ENCODE results near the gene OSTM1.
A peak's percentile ranks its signal among the peaks of the same experiment; 100 is the strongest.

OSTM1 gene, protein sequence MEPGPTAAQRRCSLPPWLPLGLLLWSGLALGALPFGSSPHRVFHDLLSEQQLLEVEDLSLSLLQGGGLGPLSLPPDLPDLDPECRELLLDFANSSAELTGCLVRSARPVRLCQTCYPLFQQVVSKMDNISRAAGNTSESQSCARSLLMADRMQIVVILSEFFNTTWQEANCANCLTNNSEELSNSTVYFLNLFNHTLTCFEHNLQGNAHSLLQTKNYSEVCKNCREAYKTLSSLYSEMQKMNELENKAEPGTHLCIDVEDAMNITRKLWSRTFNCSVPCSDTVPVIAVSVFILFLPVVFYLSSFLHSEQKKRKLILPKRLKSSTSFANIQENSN

DNA sequence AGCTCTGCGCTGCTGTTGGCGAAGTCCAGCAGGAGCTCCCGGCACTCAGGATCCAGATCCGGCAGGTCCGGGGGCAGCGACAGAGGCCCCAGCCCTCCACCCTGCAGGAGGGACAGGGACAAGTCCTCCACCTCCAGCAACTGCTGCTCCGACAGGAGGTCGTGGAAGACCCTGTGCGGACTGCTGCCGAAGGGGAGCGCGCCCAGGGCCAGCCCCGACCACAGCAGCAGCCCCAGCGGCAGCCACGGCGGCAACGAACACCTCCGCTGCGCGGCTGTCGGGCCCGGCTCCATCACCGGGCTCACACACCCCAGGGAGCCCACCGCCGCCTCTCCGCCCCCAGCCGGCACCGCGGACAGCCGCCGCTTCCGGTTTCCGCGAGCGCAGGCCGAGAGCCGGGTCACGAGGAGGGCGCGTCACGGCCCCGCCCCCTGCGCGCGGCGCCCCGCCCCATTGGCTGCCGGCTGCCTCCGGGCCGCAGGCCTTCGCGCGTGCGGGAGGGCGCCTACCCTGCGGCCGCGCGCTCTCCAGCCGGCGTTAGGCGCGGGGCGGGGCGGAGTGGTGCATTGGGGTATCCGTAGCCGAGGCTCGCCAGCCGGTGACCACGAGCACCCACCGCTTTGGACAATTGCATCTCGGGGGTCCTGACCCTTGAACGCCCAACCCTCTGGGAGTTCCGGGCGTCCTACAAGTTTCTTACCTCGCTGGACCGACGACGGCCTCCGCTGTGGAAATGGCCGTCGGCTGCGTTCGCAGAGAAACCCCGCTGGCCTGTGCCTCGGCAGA is at the start of gene OSTM1:
Gene OSTM1 (minus strand): TSS at position 383 of the 786 bp plus-strand sequence. CDS start 90 bp downstream, at position 293.
- Histone ChIP-seq H3K4me3 (ENCODE audit: low read depth in 1 of 2, low read length in 2 of 2) (peak within 1 kb of the TSS; percentile 88 to 98), H3K27ac (ENCODE audit: low read depth, low read length) (peak within 1 kb of the TSS; percentile 67), H3K4me1 (ENCODE audit: control insufficient read depth in 1 of 2, insufficient read depth in 2 of 2, low read length in 2 of 2) (peaks cover 9 to 16% of the 10 kb centered on the region in 2 donors), H3K27me3 (ENCODE audit: control insufficient read depth in 1 of 2, insufficient read depth in 2 of 2, low read length in 2 of 2) (no peaks in the 10 kb centered on the region), H3K9me3 (ENCODE audit: control insufficient read depth in 1 of 2, low read length in 2 of 2) (no peaks in the 10 kb centered on the region), H3K9ac (ENCODE audit: low read depth in 1 of 2, low read length in 2 of 2) (peak within 1 kb of the TSS; percentile 90 to 99), H3K36me3 (ENCODE audit: control insufficient read depth in 1 of 2, insufficient read depth in 2 of 2, low read length in 2 of 2) (no peaks in the 10 kb centered on the region)

DNA sequence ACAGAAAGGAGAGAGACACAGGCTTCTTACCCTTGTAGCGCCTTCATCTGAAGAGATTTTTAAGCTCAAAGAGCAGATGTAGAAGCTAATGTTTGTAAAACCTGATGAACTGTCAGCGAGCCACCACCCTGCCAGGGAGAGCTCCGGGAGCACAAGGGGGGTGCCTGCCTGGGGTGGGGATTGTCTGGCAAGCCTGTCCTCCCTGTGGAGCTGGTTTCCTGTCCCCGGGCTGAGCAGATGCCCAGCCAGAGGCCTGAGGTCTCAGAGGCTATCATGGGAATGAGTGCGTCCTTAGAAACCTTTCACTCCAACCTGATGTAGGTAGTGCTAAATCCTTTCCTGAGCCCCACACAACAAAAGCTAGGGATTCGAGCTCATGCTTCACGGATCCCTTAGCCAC is 49.4 kb upstream of the OSTM1 start:
- H3K9me3 ChIP-seq (ENCODE audit: control insufficient read depth in 1 of 2, low read length in 2 of 2), result no peaks in the 10 kb centered on the region
- no peak overlapping the region for H3K27ac ChIP-seq (ENCODE audit: low read depth, low read length)
- H3K9ac ChIP-seq (ENCODE audit: low read depth in 1 of 2, low read length in 2 of 2), result no peak overlapping the region
- peaks cover 47 to 88% of the 10 kb centered on the region in 2 donors for H3K27me3 ChIP-seq (ENCODE audit: control insufficient read depth in 1 of 2, insufficient read depth in 2 of 2, low read length in 2 of 2)
- no peak overlapping the region for H3K4me3 ChIP-seq (ENCODE audit: low read depth in 1 of 2, low read length in 2 of 2)
- no peaks in the 10 kb centered on the region for H3K36me3 ChIP-seq (ENCODE audit: control insufficient read depth in 1 of 2, insufficient read depth in 2 of 2, low read length in 2 of 2)
- peaks cover 6% of the 10 kb centered on the region in 2 donors for H3K4me1 ChIP-seq (ENCODE audit: control insufficient read depth in 1 of 2, insufficient read depth in 2 of 2, low read length in 2 of 2)

DNA sequence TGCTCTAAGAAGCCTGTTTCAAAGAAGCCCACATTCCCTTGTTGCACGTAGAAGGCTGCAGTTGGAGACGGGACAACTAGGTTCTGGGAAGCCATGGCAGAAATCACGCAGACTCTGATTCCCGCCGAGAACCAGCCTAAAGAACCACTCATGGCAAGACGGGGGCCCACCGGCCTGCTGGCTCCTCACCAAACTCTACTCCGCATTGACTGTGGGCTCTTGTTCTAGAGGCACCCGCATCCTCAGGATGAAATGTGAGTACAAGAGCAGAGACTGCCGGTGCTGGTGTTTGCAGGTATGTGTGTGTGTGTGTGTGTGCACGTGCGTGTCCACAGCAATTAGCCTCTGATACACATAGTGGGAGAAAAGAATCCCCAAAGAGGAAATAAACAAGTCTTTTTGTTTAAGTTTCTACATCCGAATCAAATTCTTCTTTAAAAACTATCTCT is 49.0 kb upstream of the OSTM1 start:
- peaks cover 51 to 88% of the 10 kb centered on the region in 2 donors for H3K27me3 ChIP-seq (ENCODE audit: control insufficient read depth in 1 of 2, insufficient read depth in 2 of 2, low read length in 2 of 2)

DNA sequence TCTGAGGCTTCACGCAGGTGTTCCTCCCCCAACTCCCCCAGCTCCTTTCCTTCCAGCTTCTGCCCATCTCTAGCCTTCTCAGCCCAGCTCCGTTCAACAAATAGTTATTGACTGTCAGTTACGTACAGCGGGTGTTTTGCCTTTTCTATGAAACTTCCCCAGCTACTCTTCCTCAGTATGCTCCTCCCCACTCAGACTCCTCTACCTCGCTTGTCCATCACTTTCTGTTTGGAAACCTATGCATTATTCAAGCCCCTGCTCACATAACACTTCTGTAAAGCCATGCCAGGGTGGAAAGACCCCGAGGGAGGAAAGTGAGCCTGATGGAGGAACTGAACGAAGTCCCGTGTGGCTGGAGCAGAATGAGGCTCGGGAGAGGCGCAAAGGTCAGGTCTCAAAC is 47.1 kb upstream of the OSTM1 start:
- H3K27ac ChIP-seq (ENCODE audit: low read depth, low read length), result no peak overlapping the region
- H3K4me3 ChIP-seq (ENCODE audit: low read depth in 1 of 2, low read length in 2 of 2), result no peak overlapping the region
- H3K36me3 ChIP-seq (ENCODE audit: control insufficient read depth in 1 of 2, insufficient read depth in 2 of 2, low read length in 2 of 2), result no peaks in the 10 kb centered on the region
- H3K27me3 ChIP-seq (ENCODE audit: control insufficient read depth in 1 of 2, insufficient read depth in 2 of 2, low read length in 2 of 2), result peaks cover 59 to 96% of the 10 kb centered on the region in 2 donors
- H3K9ac ChIP-seq (ENCODE audit: low read depth in 1 of 2, low read length in 2 of 2), result no peak overlapping the region
- no peaks in the 10 kb centered on the region for H3K9me3 ChIP-seq (ENCODE audit: control insufficient read depth in 1 of 2, low read length in 2 of 2)
- peaks cover 20 to 24% of the 10 kb centered on the region in 2 donors for H3K4me1 ChIP-seq (ENCODE audit: control insufficient read depth in 1 of 2, insufficient read depth in 2 of 2, low read length in 2 of 2)

More for the DNA sequence above, 49.0 kb upstream of the OSTM1 start:
- Histone ChIP-seq H3K9ac (ENCODE audit: low read depth in 1 of 2, low read length in 2 of 2) (no peak overlapping the region), H3K4me1 (ENCODE audit: control insufficient read depth in 1 of 2, insufficient read depth in 2 of 2, low read length in 2 of 2) (peaks cover 11% of the 10 kb centered on the region in 2 donors), H3K27ac (ENCODE audit: low read depth, low read length) (no peak overlapping the region), H3K4me3 (ENCODE audit: low read depth in 1 of 2, low read length in 2 of 2) (no peak overlapping the region), H3K36me3 (ENCODE audit: control insufficient read depth in 1 of 2, insufficient read depth in 2 of 2, low read length in 2 of 2) (no peaks in the 10 kb centered on the region), H3K9me3 (ENCODE audit: control insufficient read depth in 1 of 2, low read length in 2 of 2) (no peaks in the 10 kb centered on the region)

DNA sequence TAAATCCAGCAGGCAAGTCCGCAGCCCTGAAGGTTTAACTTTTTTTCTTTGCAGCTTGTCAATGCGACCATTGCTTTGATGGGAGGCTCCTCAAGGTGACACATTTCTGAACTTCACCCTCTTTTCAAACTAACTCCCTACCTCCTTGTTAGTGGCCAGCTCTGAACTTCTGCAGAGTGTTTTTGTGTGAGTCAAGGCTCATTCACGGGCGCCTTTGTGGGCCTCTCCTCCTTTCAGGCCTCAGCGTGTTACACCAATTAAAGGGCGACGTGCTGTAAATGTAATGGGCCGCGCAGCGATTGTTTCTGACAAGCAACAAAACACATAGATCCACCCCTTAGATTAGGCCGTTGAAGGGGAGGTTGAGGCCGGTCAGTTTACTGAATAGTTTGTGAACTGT is 45.8 kb upstream of the OSTM1 start:
- Histone ChIP-seq H3K9ac (ENCODE audit: low read depth in 1 of 2, low read length in 2 of 2) (no peak overlapping the region), H3K27me3 (ENCODE audit: control insufficient read depth in 1 of 2, insufficient read depth in 2 of 2, low read length in 2 of 2) (peaks cover 72 to 97% of the 10 kb centered on the region in 2 donors), H3K9me3 (ENCODE audit: control insufficient read depth in 1 of 2, low read length in 2 of 2) (no peaks in the 10 kb centered on the region), H3K36me3 (ENCODE audit: control insufficient read depth in 1 of 2, insufficient read depth in 2 of 2, low read length in 2 of 2) (no peaks in the 10 kb centered on the region), H3K4me1 (ENCODE audit: control insufficient read depth in 1 of 2, insufficient read depth in 2 of 2, low read length in 2 of 2) (peaks cover 26 to 33% of the 10 kb centered on the region in 2 donors), H3K27ac (ENCODE audit: low read depth, low read length) (no peak overlapping the region), H3K4me3 (ENCODE audit: low read depth in 1 of 2, low read length in 2 of 2) (no peak overlapping the region)

DNA sequence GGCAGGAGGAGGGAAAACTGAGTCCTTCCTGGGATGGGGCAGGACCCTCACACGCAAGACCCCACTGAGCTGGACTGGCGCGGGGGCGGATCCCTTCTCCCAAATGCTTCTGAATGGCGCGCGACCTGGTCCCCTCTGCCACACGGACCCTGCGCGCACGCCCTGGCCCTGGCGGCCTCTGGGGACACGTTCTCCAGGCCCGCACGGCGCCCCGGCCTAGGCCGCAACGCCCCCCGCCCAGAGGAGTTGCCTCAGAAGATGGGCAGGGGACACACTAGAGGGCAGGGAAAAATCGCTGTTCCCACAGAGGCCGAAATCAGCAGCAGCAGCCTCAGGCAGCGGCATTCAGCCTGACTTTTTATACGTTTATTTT is 45.2 kb upstream of the OSTM1 start:
- Histone ChIP-seq H3K27me3 (ENCODE audit: control insufficient read depth in 1 of 2, insufficient read depth in 2 of 2, low read length in 2 of 2) (peaks cover 78 to 97% of the 10 kb centered on the region in 2 donors), H3K4me3 (ENCODE audit: low read depth in 1 of 2, low read length in 2 of 2) (no peak overlapping the region)

DNA sequence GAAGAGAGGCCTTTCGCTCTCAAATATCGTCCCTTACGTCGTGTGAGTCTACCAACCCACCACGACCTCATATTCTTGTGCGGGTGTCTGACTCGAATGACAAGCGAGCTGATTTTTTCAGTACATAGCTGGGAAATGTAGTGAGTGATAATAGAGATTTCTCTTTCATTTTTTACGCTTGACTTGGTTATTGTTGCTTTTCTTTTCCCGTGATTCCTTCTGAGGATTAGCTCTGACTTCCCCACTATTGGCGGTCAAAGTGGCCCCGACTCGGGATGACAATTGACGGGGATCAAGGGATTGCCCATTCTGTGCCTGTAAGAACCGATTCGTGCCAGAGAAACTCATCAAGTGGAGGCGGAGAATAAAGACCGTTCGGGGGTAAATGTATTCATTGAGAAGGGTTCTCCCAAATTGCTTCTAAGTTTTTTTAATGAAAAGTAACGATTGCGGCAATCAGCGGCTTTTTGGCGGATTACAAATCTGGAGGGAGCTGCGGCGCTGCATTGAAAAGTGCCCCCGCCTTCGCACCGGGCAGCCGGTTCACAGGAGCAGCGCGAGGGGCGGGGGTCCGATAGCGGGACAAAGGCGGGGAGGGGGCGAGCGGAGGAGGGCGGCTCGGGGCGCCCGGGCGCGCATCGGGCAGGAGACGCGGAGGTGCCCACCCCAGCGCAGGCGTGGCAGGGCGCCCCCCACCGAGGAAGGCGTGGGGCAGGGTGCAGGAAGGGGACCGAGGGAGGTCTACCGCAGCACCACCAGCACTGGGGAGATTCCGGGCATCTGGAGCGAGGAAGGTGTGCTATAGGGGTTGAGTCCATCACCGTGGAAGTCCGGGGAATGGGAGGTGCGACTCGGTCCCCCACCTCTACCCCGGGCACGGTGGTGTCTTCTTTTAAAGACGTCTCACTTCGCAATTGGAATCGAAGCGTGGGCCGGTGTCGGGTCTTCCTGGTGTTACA is 44.5 kb upstream of the OSTM1 start:
- Histone ChIP-seq H3K36me3 (ENCODE audit: control insufficient read depth in 1 of 2, insufficient read depth in 2 of 2, low read length in 2 of 2) (no peaks in the 10 kb centered on the region), H3K9me3 (ENCODE audit: control insufficient read depth in 1 of 2, low read length in 2 of 2) (no peaks in the 10 kb centered on the region), H3K27ac (ENCODE audit: low read depth, low read length) (no peak overlapping the region), H3K4me1 (ENCODE audit: control insufficient read depth in 1 of 2, insufficient read depth in 2 of 2, low read length in 2 of 2) (peaks cover 34 to 42% of the 10 kb centered on the region in 2 donors), H3K27me3 (ENCODE audit: control insufficient read depth in 1 of 2, insufficient read depth in 2 of 2, low read length in 2 of 2) (peaks cover 78 to 97% of the 10 kb centered on the region in 2 donors), H3K4me3 (ENCODE audit: low read depth in 1 of 2, low read length in 2 of 2) (peak overlapping the region; percentile 67 to 69), H3K9ac (ENCODE audit: low read depth in 1 of 2, low read length in 2 of 2) (no peak overlapping the region)

More for the DNA sequence above, 45.2 kb upstream of the OSTM1 start:
- H3K4me1 ChIP-seq (ENCODE audit: control insufficient read depth in 1 of 2, insufficient read depth in 2 of 2, low read length in 2 of 2), result peaks cover 32 to 39% of the 10 kb centered on the region in 2 donors
- H3K36me3 ChIP-seq (ENCODE audit: control insufficient read depth in 1 of 2, insufficient read depth in 2 of 2, low read length in 2 of 2), result no peaks in the 10 kb centered on the region
- H3K9ac ChIP-seq (ENCODE audit: low read depth in 1 of 2, low read length in 2 of 2), result no peak overlapping the region
- no peak overlapping the region for H3K27ac ChIP-seq (ENCODE audit: low read depth, low read length)
- H3K9me3 ChIP-seq (ENCODE audit: control insufficient read depth in 1 of 2, low read length in 2 of 2), result no peaks in the 10 kb centered on the region

DNA sequence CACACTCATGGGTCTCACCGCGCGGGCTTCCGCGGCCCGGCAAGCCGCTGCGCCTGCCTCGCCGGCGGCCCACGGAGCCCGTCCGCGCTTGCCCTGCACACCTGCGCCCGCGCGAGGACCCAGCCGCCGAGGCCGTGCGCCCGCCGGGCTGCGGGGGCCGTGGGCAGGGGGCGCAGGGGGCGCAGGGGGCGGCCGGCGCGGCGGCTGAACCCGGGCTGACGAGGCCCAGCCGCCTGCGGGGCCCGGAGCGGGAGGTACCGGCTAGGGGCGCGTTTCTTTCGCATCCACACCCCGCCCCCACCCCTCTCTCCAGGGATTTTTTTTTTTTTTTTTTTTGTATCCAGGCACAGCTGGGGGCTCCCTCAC is 43.8 kb upstream of the OSTM1 start:
- Histone ChIP-seq H3K36me3 (ENCODE audit: control insufficient read depth in 1 of 2, insufficient read depth in 2 of 2, low read length in 2 of 2) (no peaks in the 10 kb centered on the region), H3K9ac (ENCODE audit: low read depth in 1 of 2, low read length in 2 of 2) (no peak overlapping the region), H3K27ac (ENCODE audit: low read depth, low read length) (no peak overlapping the region), H3K9me3 (ENCODE audit: control insufficient read depth in 1 of 2, low read length in 2 of 2) (no peaks in the 10 kb centered on the region), H3K4me3 (ENCODE audit: low read depth in 1 of 2, low read length in 2 of 2) (peak overlapping the region; percentile 70 to 85), H3K4me1 (ENCODE audit: control insufficient read depth in 1 of 2, insufficient read depth in 2 of 2, low read length in 2 of 2) (peaks cover 34 to 48% of the 10 kb centered on the region in 2 donors), H3K27me3 (ENCODE audit: control insufficient read depth in 1 of 2, insufficient read depth in 2 of 2, low read length in 2 of 2) (peaks cover 76 to 97% of the 10 kb centered on the region in 2 donors)

DNA sequence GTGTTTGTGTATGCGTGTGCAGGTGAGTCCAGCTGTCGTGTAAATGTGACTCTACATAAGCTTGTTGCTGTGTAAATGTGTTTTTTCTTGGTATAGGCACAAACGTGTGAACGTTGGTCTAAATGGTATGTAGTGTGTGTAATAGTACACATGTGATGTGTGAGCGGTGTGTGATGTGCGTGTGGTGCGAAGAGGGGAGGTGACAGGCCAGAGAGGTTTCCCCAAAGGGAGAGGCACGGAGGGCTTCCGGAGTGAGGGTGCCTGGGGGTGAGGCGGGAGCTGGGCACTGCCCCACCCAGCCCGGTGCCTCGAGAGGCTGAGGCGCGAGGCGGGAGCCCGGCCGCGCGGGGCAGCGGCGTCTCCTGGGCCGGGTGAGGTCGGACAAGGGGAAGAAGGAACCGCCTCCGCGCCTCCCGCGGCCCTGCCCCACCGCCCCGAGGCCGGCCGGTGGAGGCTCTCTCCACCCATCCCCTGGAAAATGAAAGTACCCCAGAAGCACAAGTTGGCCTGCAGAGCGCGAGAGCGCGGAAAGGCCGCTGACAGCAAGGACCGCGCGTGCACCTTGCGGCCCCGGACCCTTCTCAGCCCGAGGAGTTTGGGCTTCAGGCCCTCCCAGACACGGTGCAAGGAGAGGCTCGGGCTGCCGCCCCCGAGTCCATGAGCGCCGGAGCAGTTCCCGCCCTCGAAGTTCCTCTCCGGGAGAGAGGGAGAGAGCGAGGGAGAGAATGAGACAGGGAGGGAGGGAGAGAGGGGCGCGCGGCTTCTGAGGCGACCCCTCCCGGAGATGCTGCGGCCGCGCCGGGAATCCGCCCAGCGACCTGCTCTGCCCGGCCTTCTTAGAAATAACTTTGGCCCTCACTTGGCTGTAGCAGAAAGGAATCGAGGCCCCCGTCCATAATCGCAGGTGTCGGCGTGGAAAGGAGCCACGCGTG is 43.2 kb upstream of the OSTM1 start:
- no peaks in the 10 kb centered on the region for H3K36me3 ChIP-seq (ENCODE audit: control insufficient read depth in 1 of 2, insufficient read depth in 2 of 2, low read length in 2 of 2)
- peaks cover 34 to 48% of the 10 kb centered on the region in 2 donors for H3K4me1 ChIP-seq (ENCODE audit: control insufficient read depth in 1 of 2, insufficient read depth in 2 of 2, low read length in 2 of 2)
- peak overlapping the region; percentile 70 to 85 for H3K4me3 ChIP-seq (ENCODE audit: low read depth in 1 of 2, low read length in 2 of 2)
- H3K27me3 ChIP-seq (ENCODE audit: control insufficient read depth in 1 of 2, insufficient read depth in 2 of 2, low read length in 2 of 2), result peaks cover 73 to 96% of the 10 kb centered on the region in 2 donors
- H3K9ac ChIP-seq (ENCODE audit: low read depth in 1 of 2, low read length in 2 of 2), result peak overlapping the region in 1 of 2 donors; percentile 51
- H3K27ac ChIP-seq (ENCODE audit: low read depth, low read length), result no peak overlapping the region
- H3K9me3 ChIP-seq (ENCODE audit: control insufficient read depth in 1 of 2, low read length in 2 of 2), result no peaks in the 10 kb centered on the region
